ENCODE results near the gene RNF103. TPM values are rescaled to one million over a fixed set of nuclear protein-coding genes. Genes with fewer than 3 reads are reported as not detected.

Gene RNF103
- total RNA-seq, 1 donor, result 28.2 TPM

GRCh38 chr2:86631846-86632485 lies 8.3 kb upstream of the RNF103 start:
- Histone ChIP-seq H2AFZ (ENCODE audit: low read length) (no peak overlapping the region), H3K4me2 (ENCODE audit: insufficient read depth, low read length) (no peak overlapping the region)

GRCh38 chr2:86628091-86628522 lies 4.4 kb upstream of the RNF103 start:
- no peak overlapping the region for H3K27ac ChIP-seq (ENCODE audit: low read depth, low read length)
- H3K79me2 ChIP-seq (ENCODE audit: insufficient read depth, low read length), result no peaks in the 10 kb centered on the region
- DNase-seq (ENCODE audit: insufficient read length, low spot score, missing footprints), result no peak
- H3K36me3 ChIP-seq (ENCODE audit: insufficient read depth, low read length), result no peaks in the 10 kb centered on the region
- H3K4me2 ChIP-seq (ENCODE audit: insufficient read depth, low read length), result no peak overlapping the region
- no peaks in the 10 kb centered on the region for H3K4me1 ChIP-seq (ENCODE audit: insufficient read depth, low read length)
- no peaks in the 10 kb centered on the region for H4K20me1 ChIP-seq (ENCODE audit: insufficient read depth, low read length)
- no peak overlapping the region for H2AFZ ChIP-seq (ENCODE audit: low read length)
- H3K9me3 ChIP-seq (ENCODE audit: low read depth, low read length), result no peaks in the 10 kb centered on the region
- no peak for TF ChIP-seq CTCF (IDR thresholded peaks at IDR 0.05; ENCODE audit: extremely low read depth, low read depth, low read length)
- H3K4me3 ChIP-seq (ENCODE audit: insufficient read depth, low read length), result no peak overlapping the region
- peaks cover 11% of the 10 kb centered on the region for H3K27me3 ChIP-seq (ENCODE audit: insufficient read depth, low read length)

More at GRCh38 chr2:86631846-86632485, 8.3 kb upstream of the RNF103 start:
- Histone ChIP-seq H4K20me1 (ENCODE audit: insufficient read depth, low read length) (no peaks in the 10 kb centered on the region), H3K9me3 (ENCODE audit: low read depth, low read length) (no peaks in the 10 kb centered on the region), H3K4me3 (ENCODE audit: insufficient read depth, low read length) (no peak overlapping the region), H3K79me2 (ENCODE audit: insufficient read depth, low read length) (no peaks in the 10 kb centered on the region), H3K27me3 (ENCODE audit: insufficient read depth, low read length) (peaks cover 11% of the 10 kb centered on the region), H3K27ac (ENCODE audit: low read depth, low read length) (no peak overlapping the region), H3K36me3 (ENCODE audit: insufficient read depth, low read length) (no peaks in the 10 kb centered on the region), H3K4me1 (ENCODE audit: insufficient read depth, low read length) (no peaks in the 10 kb centered on the region)
- DNase-seq (ENCODE audit: insufficient read length, low spot score, missing footprints), result no peak
- no peak for TF ChIP-seq CTCF (IDR thresholded peaks at IDR 0.05; ENCODE audit: extremely low read depth, low read depth, low read length)

GRCh38 chr2:86627550-86627949 lies 3.9 kb upstream of the RNF103 start:
- DNase-seq (ENCODE audit: insufficient read length, low spot score, missing footprints), result no peak
- no peak overlapping the region for H2AFZ ChIP-seq (ENCODE audit: low read length)
- no peak for TF ChIP-seq CTCF (IDR thresholded peaks at IDR 0.05; ENCODE audit: extremely low read depth, low read depth, low read length)
- peaks cover 11% of the 10 kb centered on the region for H3K27me3 ChIP-seq (ENCODE audit: insufficient read depth, low read length)
- H3K27ac ChIP-seq (ENCODE audit: low read depth, low read length), result no peak overlapping the region
- H3K9me3 ChIP-seq (ENCODE audit: low read depth, low read length), result no peaks in the 10 kb centered on the region
- no peaks in the 10 kb centered on the region for H3K4me1 ChIP-seq (ENCODE audit: insufficient read depth, low read length)
- no peak overlapping the region for H3K4me2 ChIP-seq (ENCODE audit: insufficient read depth, low read length)
- H3K79me2 ChIP-seq (ENCODE audit: insufficient read depth, low read length), result peaks cover 5% of the 10 kb centered on the region
- H3K36me3 ChIP-seq (ENCODE audit: insufficient read depth, low read length), result no peaks in the 10 kb centered on the region
- no peak overlapping the region for H3K4me3 ChIP-seq (ENCODE audit: insufficient read depth, low read length)
- H4K20me1 ChIP-seq (ENCODE audit: insufficient read depth, low read length), result no peaks in the 10 kb centered on the region

- no peak for TF ChIP-seq CTCF (IDR thresholded peaks at IDR 0.05; ENCODE audit: extremely low read depth, low read depth, low read length)
Measured at GRCh38 chr2:86625096-86625495, 1.4 kb upstream of the RNF103 start.

More at GRCh38 chr2:86625096-86625495, 1.4 kb upstream of the RNF103 start:
- Histone ChIP-seq H3K27ac (ENCODE audit: low read depth, low read length) (no peak overlapping the region), H2AFZ (ENCODE audit: low read length) (no peak overlapping the region), H3K79me2 (ENCODE audit: insufficient read depth, low read length) (peaks cover 30% of the 10 kb centered on the region), H3K9me3 (ENCODE audit: low read depth, low read length) (no peaks in the 10 kb centered on the region), H3K4me3 (ENCODE audit: insufficient read depth, low read length) (no peak overlapping the region), H3K27me3 (ENCODE audit: insufficient read depth, low read length) (peaks cover 11% of the 10 kb centered on the region), H4K20me1 (ENCODE audit: insufficient read depth, low read length) (peaks cover 11% of the 10 kb centered on the region), H3K36me3 (ENCODE audit: insufficient read depth, low read length) (no peaks in the 10 kb centered on the region), H3K4me2 (ENCODE audit: insufficient read depth, low read length) (no peak overlapping the region), H3K4me1 (ENCODE audit: insufficient read depth, low read length) (peaks cover 12% of the 10 kb centered on the region)
- no peak for DNase-seq (ENCODE audit: insufficient read length, low spot score, missing footprints)

Measured in osteoblast (primary cell).